Activated CD8-positive, alpha-beta memory T cell treated with anti-CD3 and anti-CD28 coated beads, Interleukin-2, amount 50 U/mL, for 24 hours (primary cell): ENCODE data around the gene WHRN.

ENCODE experiments used
- DNase-seq: peaks from one replicate; pipeline ENCODE4 v3.0.0-alpha.2; 2020; ENCODE audit errors: extremely low read depth

WHRN gene

GRCh38 chr9:114505187-114506081, at the start of gene WHRN:
Gene WHRN (minus strand): TSS chr9:114505473. CDS start chr9:114504801, 672 bp downstream.
- DNase-seq = peak; percentile 75

- no peak for DNase-seq
These were observed 47.9 kb upstream of the WHRN start for GRCh38 chr9:114553202-114553601.

- DNase-seq = no peak
These were observed 47.4 kb upstream of the WHRN start for GRCh38 chr9:114552706-114553105.

- DNase-seq = no peak
These were observed 46.7 kb upstream of the WHRN start for GRCh38 chr9:114551750-114552685.

GRCh38 chr9:114549697-114550330, 44.5 kb upstream of the WHRN start:
- no peak for DNase-seq

GRCh38 chr9:114546851-114547250, 41.6 kb upstream of the WHRN start:
- DNase-seq = no peak

- no peak for DNase-seq
These were observed 39.8 kb upstream of the WHRN start for GRCh38 chr9:114545055-114545454.

GRCh38 chr9:114539701-114540380, 34.6 kb upstream of the WHRN start:
- DNase-seq = no peak

GRCh38 chr9:114538241-114538640, 33.0 kb upstream of the WHRN start:
- no peak for DNase-seq

GRCh38 chr9:114532561-114533237, 27.4 kb upstream of the WHRN start:
- DNase-seq = no peak

- DNase-seq = no peak
These were observed 24.0 kb upstream of the WHRN start for GRCh38 chr9:114529285-114529684.

GRCh38 chr9:114526807-114527206, 21.5 kb upstream of the WHRN start:
- DNase-seq = no peak

GRCh38 chr9:114525513-114525912, 20.2 kb upstream of the WHRN start:
- DNase-seq = no peak

GRCh38 chr9:114524247-114524681, 19.0 kb upstream of the WHRN start:
- no peak for DNase-seq

- DNase-seq = no peak
These were observed 17.6 kb upstream of the WHRN start for GRCh38 chr9:114522847-114523246.

GRCh38 chr9:114522286-114522685, 17.0 kb upstream of the WHRN start:
- no peak for DNase-seq

GRCh38 chr9:114521846-114522245, 16.6 kb upstream of the WHRN start:
- no peak for DNase-seq

GRCh38 chr9:114518599-114519022, 13.3 kb upstream of the WHRN start:
- DNase-seq = no peak

- DNase-seq = no peak
These were observed 12.8 kb upstream of the WHRN start for GRCh38 chr9:114518120-114518519.

- no peak for DNase-seq
These were observed 11.6 kb upstream of the WHRN start for GRCh38 chr9:114516913-114517312.

GRCh38 chr9:114515528-114515927, 10.3 kb upstream of the WHRN start:
- no peak for DNase-seq
